Measurements from ENCODE around the gene MYL2.

MYL2 gene

GRCh38 chr12:110929818-110930217 lies 9.4 kb upstream of the MYL2 start:
- DNase-seq: no peak

- DNase-seq: no peak
Observed at GRCh38 chr12:110928700-110929099, 8.3 kb upstream of the MYL2 start.

GRCh38 chr12:110927546-110927945 lies 7.2 kb upstream of the MYL2 start:
- no peak for DNase-seq

GRCh38 chr12:110923692-110924334 lies 3.4 kb upstream of the MYL2 start:
- DNase-seq: no peak

GRCh38 chr12:110923192-110923591 lies 2.8 kb upstream of the MYL2 start:
- DNase-seq: no peak

- no peak for DNase-seq
Observed at GRCh38 chr12:110922652-110923051, 2.3 kb upstream of the MYL2 start.

- no peak for DNase-seq
Observed at GRCh38 chr12:110921262-110921661, 883 bp upstream of the MYL2 start.

GRCh38 chr12:110919720-110920119 lies 659 bp downstream of the MYL2 start:
- DNase-seq: no peak

GRCh38 chr12:110917961-110918360 lies 2.4 kb downstream of the MYL2 start:
- no peak for DNase-seq

GRCh38 chr12:110917467-110917866 lies 2.9 kb downstream of the MYL2 start:
- no peak for DNase-seq

- DNase-seq: no peak
Observed at GRCh38 chr12:110916295-110916875, 4.0 kb downstream of the MYL2 start.

DNA sequence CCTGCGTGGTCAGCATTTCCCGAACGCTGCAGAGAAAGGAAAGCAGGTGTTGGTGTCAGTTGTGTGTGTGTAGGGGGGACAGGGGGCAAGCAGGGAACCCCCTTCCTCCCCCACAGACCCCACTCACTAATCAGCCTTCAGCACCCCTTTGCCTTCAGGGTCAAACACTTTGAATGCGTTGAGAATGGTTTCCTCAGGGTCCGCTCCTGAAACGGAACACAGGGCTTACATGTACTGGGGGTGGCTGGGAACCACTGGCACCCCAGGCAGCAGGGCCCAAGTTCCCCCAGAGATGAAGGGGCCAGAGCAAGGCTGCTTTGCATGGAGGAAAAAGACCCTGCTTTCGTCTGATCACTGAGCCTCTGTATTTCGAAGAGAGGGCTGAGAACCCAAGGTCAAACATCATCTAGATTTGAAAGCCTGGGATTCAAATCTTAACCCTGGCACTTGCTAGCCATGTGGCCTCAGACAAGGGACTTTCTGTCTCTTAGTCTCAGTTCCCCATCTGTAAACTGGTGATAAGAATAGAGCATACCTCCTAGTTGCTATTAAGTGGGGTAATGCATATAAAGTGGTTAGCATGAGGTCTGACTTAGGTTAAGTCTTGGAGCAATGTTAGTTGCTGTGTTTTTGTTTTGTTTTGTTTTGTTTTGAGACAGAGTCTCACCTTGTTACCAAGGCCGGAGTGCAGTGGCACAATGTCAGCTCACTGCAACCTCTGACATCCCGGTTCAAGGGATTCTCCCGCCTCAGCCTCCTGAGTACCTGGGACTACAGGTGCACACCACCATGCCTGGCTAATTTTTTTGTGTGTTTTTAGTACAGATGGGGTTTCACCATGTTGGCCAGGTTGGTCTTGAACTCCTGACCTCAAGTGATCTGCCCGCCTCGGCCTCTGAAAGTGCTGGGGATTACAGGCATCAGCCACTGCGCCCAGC lies 7.0 kb downstream of the MYL2 start:
- no peak for DNase-seq

DNA sequence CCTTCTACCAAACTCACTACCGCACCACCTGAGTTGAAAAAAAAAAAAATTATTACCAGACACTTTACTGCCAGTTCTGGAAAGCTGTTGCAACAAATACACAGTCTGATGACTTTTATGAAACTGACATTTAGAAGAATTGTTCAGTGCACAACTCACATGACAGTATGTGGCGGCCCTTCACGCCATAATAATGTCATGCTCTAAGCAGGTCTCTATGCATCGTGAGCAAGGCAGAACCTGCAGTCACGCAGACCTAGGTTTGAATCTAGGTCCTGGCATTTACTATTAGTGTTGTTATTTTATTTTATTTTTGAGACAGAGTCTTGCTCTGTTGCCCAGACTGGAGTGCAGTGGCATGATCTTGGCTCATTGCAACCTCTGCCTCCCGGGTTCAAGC lies 8.1 kb downstream of the MYL2 start:
- DNase-seq: no peak

GRCh38 chr12:110908377-110909152 lies 11.8 kb downstream of the MYL2 start:
- DNase-seq: no peak

DNA sequence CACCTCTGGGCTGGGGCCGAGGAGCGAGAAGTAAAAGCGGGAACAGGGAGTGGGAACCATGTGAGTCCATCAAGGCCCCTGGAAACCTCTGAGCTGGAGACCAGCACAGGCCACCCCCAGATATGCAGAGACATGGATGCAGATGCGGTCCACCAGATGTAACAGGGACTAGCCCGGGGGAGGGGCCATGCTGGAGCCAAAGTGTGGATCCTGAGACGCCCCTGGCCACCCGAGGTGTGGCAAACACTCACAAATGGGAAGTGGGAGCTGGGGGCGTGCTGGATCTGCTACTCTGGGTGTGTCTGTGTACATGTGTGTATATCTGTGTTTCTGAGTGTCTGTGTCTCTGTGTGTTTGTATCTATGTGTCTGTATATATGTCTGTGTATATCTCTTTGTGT lies 12.8 kb downstream of the MYL2 start:
- DNase-seq: no peak

GRCh38 chr12:110906985-110907384 lies 13.4 kb downstream of the MYL2 start:
- DNase-seq: no peak

- DNase-seq: no peak
Observed at GRCh38 chr12:110906516-110906915, 13.9 kb downstream of the MYL2 start.

DNA sequence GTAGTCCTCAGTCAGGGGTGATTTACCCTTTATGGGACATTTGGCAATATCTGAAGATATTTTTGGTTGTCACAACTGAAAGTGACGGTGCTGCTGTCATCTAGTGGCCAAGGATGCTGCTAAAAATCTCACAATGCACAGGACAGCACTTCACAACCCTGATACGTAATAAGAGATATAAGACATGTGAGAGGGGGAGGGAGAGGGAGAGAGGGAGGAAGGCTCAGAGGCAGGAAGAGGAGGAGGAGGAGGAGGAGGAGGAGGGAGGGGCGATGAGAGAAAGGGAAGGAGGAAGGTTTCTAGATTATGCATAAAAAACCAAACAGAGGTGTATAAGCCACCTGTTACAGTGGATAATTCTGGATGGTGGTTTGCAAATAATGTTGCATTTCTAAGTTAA lies 14.3 kb downstream of the MYL2 start:
- no peak for DNase-seq

DNA sequence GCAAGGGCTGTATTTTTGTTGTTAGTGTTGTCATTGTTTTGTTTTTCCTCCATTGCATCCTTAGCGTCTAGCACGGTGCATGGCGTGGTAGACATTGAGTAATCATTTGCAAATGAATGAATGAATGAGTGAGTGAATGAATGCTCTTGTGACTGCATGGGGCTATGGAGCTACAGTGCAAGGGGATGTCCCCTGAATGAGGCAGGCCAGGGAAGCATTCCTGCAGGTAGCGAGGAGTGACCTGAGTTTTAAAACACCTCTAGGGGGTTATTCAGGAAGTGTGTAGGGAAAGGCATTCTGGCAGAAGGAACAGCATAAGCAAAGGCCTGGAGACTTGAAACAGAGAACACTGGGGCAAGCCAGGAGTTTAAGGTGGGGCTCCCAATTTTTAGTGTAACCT lies 16.9 kb downstream of the MYL2 start:
- DNase-seq: no peak

GRCh38 chr12:110901401-110901800 lies 19.0 kb downstream of the MYL2 start:
- no peak for DNase-seq

DNA sequence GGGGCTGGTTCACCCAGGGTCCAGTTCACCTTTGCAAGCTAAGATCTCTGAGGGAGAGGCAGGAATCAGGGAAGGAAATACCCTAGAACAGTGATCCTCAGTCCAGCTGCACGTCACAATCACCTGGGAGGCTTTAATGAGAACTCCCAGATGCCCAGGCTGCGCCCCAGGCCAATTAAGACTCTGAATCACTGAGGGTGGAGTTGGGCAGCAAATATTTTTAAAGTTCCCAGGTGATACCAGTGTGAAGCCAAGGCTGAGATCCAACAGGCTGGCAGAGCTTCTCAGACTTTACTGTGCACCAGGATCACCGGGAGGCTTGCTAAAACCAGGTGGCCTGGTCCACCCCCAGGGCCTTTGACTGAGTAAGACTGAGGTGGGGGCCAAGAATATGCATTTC lies 23.8 kb downstream of the MYL2 start:
- DNase-seq: no peak

DNA sequence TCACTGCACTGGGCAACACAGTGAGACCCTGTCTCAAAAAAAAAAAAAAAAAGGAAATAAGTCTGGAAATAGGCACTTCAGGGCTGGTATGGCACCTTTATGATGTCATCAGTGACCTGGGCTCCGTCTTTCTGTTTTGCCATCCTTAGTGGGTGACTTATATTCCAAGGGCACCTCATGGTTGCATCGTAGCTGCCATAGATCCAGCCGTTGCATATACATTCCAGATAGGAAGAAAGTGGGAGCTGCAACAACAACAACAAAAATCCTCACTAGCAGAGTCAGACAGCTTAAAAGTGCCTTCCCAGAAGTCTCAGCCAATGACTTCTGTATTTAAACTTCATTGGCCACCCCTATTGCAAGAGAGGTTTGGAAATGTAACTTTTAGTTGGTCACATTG lies 26.4 kb downstream of the MYL2 start:
- no peak for DNase-seq

DNA sequence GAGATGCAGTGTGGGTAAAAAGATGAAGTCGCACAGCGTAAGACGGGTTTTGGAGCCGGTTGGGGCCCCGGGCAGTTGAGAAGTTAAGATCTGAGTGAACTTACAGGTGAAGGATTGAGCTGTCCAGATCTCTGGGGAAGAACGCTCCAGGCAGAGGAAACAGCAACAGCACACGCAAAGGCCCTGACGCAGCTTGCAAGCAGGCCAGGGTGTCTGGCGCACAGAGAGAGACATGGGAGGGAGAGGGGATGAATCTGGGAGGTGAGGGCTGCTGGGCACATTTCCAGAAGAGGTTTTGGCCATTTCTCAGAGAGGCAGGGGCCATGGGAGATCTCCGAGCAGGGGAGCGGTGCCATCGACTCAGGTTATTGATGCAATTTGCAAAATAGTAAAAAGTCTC lies 31.0 kb downstream of the MYL2 start:
- no peak for DNase-seq

Measured in NCI-H2029 (cell line).